SH-SY5Y (cell line): Measurements from ENCODE around the gene BHLHE41.

Source experiments
- GATA2 ChIP-seq: IDR thresholded peaks from 2 replicates; pipeline ENCODE4 v1.6.1; 2011; ENCODE audit warnings: mild to moderate bottlenecking, low read depth, low read length
- GATA3 ChIP-seq: IDR thresholded peaks from 2 replicates; pipeline ENCODE4 v1.6.1; 2011; ENCODE audit warnings: low read depth, mild to moderate bottlenecking, low read length, moderate library complexity

- no peak for TF ChIP-seq GATA3
- no peak for TF ChIP-seq GATA2
Observed at GRCh38 chr12:26112703-26113147, 12.1 kb downstream of the BHLHE41 start.
